Endothelial cell of umbilical vein (primary cell): Measurements from ENCODE around the gene BMPER.

ENCODE experiments used
- CTCF ChIP-seq, 2 donors: IDR thresholded peaks; 1 replicate in 1 of 2; 2 replicates in 1 of 2; pipeline ENCODE4 v1.5.1; 2011; ENCODE audit warnings: low read length in 2 of 2, mild to moderate bottlenecking in 2 of 2, moderate library complexity in 2 of 2, control low read depth in 1 of 2, inconsistent platforms in 1 of 2, low read depth in 1 of 2; ENCODE audit not compliant: insufficient read depth in 1 of 2; ENCODE audit errors: extremely low read depth in 1 of 2
- EZH2 ChIP-seq: IDR thresholded peaks from 2 replicates; pipeline ENCODE4 v1.6.1; 2012; ENCODE audit warnings: borderline replicate concordance, low read depth, mild to moderate bottlenecking, moderate library complexity, low read length, inconsistent platforms; ENCODE audit not compliant: severe bottlenecking
- FOS ChIP-seq: IDR thresholded peaks from 2 replicates; pipeline ENCODE4 v1.6.1; 2011; ENCODE audit warnings: mild to moderate bottlenecking, low read length, moderate library complexity, borderline replicate concordance; ENCODE audit not compliant: insufficient read depth
- POLR2A ChIP-seq: IDR thresholded peaks from 2 replicates; pipeline ENCODE4 v1.6.1; 2012; ENCODE audit warnings: low read depth, mild to moderate bottlenecking, control low read depth, low read length
- POLR2AphosphoS5 ChIP-seq: IDR thresholded peaks from 2 replicates; pipeline ENCODE4 v1.6.1; 2012; ENCODE audit warnings: low read depth, mild to moderate bottlenecking, control low read depth, low read length, moderate library complexity; ENCODE audit not compliant: insufficient read depth

GRCh38 chr7:34156336-34156735 is 251.0 kb downstream of the BMPER start:
- no peak for TF ChIP-seq CTCF (IDR thresholded peaks at IDR 0.05; ENCODE audit: extremely low read depth in 1 of 2, insufficient read depth in 1 of 2, low read depth in 1 of 2, low read length in 2 of 2)
- no peak for TF ChIP-seq FOS
- no peak for TF ChIP-seq POLR2A
- TF ChIP-seq POLR2AphosphoS5: no peak
- TF ChIP-seq EZH2: no peak
